Uterus (tissue), 2 donors: ENCODE data around the gene LPGAT1.

Source experiments
- POLR2A ChIP-seq, 2 donors: fragments of 450-650 bp; IDR thresholded peaks; one replicate each; pipeline ENCODE4 v1.6.1; 2016; ENCODE audit warnings: antibody characterized with exemption in 2 of 2, mild to moderate bottlenecking in 1 of 2, moderate library complexity in 1 of 2
- TF ChIP-seq, protein P1 (sequence below), 4 experiments: fragments of 200-600 bp in 2 of 4; fragments of 450-650 bp in 2 of 4; sonication (generic) in 2 of 4; IDR thresholded peaks; one replicate each; pipeline ENCODE4 v1.5.1; 2016 to 2019; ENCODE audit warnings: antibody characterized with exemption in 4 of 4, mild to moderate bottlenecking in 2 of 4, moderate library complexity in 1 of 4

DNA sequence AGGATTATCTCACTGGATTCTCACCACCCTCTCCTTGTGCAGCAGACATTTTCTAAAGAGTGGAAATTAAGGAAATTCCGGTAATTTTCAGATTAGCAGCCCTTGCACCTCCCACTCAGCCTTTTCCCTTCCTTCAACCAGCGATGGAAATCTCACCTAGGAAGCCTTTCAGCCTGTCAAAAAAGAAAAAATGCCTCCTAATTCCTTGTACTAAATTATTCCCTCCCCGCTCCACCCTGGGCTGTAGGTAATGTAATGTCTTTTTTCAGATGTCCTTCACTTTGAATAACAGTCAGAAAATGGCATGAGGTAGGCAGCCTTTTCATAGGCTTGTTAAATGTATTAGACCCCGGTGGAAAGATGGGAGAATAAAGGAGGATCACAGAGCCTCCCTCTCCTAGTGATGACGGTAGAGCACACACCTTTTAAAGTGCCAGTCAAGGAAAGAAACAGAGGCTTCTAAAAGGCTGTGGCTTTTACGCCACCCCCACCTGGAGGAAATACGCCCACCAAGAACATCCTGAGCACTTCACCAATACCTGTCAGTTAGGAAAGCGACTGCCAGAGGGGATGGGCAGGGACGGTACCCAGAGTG lies 92.4 kb downstream of the LPGAT1 start:
- no peak for TF ChIP-seq POLR2A (IDR thresholded peaks at IDR 0.05)
- TF ChIP-seq, protein P1, sequence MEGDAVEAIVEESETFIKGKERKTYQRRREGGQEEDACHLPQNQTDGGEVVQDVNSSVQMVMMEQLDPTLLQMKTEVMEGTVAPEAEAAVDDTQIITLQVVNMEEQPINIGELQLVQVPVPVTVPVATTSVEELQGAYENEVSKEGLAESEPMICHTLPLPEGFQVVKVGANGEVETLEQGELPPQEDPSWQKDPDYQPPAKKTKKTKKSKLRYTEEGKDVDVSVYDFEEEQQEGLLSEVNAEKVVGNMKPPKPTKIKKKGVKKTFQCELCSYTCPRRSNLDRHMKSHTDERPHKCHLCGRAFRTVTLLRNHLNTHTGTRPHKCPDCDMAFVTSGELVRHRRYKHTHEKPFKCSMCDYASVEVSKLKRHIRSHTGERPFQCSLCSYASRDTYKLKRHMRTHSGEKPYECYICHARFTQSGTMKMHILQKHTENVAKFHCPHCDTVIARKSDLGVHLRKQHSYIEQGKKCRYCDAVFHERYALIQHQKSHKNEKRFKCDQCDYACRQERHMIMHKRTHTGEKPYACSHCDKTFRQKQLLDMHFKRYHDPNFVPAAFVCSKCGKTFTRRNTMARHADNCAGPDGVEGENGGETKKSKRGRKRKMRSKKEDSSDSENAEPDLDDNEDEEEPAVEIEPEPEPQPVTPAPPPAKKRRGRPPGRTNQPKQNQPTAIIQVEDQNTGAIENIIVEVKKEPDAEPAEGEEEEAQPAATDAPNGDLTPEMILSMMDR (IDR thresholded peaks at IDR 0.05): no peak
